Measurements from ENCODE around the gene VPS26B.

DNA sequence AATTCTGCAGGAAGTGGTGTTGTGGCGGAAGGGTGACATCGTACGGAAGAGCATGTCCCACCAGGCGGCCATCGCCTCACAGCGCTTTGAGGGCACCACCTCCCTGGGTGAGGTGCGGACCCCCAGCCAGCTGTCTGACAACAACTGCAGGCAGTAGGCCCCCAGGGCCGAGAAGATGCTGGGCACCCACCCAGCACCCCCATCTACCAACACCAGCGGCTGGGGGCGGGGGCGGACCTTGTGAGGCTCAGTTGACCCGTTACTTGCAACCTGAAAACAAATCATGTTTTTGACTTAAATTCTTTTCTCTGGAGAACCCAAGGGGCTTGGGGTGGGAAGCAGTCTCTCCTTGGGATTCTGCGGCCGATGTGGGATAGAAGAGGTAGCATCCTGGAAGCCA is 21.0 kb downstream of the VPS26B start:
- TF ChIP-seq POLR2AphosphoS5 (IDR thresholded peaks at IDR 0.05; ENCODE audit: low read depth, low read length) (no peak), POLR2A (IDR thresholded peaks at IDR 0.05; ENCODE audit: low read depth, low read length) (no peak)
